Kidney capillary endothelial cell (primary cell): ENCODE results near the gene RNF220.
"Not testable (repeated sequence)": the region's sequence is repeated elsewhere in the genome, so short reads cannot be mapped to it uniquely, and the experiment has no call there.

Experiments
- DNase-seq: peaks from one replicate; pipeline ENCODE4 v3.0.0-alpha.2; 2018; ENCODE audit warnings: low spot score

The RNF220 gene

DNA sequence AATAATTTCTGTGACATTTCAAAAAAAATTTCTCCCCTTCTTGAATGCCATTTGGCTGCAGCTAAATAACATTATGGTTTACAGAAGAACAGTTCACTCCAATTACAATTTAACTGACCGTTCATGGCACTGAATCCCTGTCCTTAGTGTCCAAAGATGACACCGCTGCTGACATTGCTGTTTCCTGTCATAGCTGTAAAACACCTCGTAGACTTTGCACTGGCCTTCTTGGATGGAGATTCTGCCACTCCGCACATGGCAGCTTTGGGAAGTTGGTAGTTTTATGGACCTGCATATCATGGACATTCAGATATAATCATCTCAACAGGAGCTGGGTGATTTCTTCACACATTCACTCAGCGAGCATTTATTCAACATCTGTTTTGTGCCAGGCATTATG, 274.4 kb downstream of the RNF220 start:
- DNase-seq = no peak

DNA sequence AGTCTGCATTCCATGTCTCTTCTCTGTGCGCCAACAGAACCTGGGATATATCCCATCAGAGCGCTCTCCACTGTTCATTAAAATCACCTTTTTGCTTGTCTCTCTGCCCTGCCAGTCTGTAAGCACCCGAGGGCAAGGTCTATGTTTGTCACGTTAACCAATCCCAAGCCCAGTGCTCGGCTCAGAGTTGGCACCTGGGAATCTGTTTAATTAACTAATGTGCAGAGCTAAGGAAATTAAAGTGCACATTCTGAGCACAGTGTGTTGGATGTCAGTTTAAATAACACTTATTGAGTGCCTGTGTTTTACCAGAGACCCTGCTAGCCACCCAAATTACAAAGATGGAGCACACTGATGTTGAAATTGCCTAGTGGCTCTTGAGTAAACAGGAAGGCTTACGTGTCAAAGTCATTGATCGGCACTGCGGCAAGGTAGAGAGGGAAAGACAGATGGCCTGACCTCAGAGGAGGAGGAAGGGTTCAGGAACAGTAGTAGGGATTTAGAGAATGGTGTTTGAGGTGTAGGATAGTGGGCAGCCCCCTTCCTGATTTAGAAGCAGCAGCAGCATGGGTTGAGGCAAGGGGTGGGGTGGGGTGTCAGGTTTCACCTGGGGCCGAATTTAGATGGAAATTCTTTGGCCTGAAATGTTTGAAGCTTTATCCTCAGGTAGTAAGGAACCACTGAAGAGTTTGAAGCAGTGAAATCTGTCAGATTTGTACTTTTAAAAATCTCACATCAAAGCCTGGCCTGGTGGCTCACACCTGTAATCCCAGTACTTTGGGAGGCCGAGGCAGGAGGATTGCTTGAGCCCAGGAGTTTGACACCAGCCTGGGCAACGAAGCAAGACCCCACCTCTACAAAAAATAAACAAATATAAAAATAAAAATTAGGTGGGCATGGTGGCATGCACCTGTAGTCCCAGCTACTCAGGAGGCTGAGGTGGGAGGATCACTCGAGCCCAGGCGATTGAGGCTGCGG, 277.1 kb downstream of the RNF220 start:
- DNase-seq = no peak

DNA sequence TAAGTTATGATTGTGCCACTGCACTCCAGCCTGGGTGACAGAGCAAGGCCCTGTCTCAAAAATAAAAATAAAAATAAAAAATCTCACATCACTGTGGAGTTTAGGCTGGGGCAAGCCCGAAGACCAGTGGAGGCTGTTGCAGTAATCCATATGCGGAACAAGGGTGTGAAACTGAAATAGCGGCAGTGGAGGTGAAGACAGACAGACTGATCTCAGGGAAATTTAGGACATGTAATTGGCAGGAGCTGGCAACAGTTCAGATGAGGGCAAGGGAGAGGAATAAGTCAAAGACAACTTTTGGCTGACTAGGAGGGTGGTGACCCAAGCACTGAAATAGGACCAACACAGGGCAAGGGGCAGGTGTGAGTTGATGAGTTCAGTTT, 277.8 kb downstream of the RNF220 start:
- DNase-seq = no peak

DNA sequence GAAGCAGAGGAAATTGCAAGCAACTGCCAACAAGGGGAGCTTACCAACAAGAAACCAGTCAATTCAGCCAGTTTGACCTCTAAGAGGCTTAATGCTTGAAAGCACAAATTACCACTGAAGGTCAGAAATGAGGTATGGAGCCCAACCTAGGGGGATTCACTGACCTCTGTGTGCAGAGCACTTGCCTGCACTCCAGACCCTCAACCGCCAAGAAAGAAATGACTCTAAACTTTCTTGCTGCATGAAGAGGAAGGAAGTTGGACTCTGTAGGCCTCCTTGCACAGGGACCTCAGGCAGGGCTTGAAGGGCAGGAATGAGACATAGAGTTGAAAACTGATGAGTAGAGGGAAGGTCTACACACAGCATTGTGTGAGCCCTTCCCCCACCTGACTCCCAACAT, 279.5 kb downstream of the RNF220 start:
- no peak for DNase-seq

DNA sequence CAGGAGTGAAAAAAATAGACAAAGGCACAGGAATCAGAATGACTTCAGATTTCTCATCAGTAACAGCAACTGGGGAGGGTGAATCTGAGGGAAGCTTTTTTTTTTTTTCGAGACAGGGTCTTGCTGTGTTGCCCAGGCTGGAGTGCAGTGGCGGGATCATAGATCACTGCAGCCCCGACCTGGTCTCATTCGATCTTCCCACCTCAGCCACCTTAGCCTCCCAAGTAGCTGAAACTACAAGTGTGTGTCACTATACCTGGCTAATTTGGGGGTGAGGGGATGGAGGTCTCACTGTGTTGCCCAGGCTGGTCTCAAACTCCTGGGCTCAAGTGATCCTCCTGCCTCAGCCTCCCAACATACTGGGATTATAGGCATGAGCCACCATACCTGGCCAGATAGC, 280.2 kb downstream of the RNF220 start:
- DNase-seq = no peak

DNA sequence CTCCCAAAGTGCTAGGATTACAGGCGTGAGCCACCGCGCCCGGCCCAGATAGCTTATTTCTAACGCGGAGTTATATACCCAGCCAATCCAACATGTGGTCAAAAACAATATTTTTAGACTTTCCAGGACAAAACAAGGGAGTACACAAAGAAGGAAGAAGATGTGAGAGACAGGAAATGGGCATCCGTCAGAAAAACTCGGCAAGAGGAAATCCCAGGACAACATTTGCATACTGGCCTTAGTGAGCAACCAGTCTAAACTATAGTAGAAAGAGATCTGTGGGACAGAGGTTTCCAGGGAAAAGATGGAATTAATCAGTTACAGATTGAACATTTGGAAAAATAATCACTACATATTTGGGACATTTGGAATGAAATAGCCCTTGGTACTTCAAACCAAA, 280.8 kb downstream of the RNF220 start:
- no peak for DNase-seq

DNA sequence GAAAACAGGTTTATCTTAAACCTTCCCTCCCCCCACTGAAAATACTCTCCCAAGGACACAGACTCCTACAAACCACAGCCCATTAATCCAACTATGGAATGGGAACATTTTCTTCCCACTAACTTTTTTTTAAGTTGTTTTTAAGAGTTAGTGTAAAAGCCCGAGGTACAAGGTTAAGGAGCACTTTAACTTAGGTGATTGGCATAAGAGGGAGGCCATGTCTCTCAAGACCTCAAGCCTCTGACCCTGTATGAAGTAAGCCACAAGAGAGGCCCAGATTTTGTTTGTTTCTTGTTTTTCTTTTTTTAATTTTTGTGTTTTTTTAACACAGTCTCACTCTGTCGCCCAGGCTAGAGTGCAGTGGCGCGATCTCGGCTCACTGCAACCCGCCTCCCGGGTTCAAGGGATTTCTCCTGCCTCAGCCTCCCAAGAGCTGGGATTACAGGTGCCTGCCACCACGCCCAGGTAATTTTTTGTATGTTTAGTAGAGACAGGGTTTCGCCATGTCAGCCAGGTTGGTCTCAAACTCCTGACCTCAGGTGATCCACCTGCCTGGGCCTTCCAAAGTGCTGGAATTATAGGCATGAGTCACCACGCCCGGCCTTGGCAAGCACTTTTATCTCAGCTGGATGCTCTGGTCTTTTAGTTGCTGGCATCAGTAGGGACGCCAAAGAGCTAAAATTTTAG, 283.8 kb downstream of the RNF220 start:
- no peak for DNase-seq

DNA sequence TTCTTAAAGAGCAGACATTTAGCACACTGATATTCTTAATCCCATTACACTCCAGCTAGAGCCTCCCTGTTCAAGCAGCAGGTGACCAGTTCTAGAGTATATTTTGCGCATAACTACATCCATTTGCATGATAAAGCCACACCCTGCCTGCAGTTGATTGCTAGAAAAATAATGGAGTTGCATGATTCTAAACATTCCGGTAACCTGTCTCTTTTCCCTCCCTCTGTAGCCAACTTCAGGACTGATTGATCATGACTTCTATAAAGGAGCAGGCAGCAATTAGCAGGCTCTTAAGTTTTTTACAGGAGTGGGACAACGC, 284.4 kb downstream of the RNF220 start:
- no peak for DNase-seq

DNA sequence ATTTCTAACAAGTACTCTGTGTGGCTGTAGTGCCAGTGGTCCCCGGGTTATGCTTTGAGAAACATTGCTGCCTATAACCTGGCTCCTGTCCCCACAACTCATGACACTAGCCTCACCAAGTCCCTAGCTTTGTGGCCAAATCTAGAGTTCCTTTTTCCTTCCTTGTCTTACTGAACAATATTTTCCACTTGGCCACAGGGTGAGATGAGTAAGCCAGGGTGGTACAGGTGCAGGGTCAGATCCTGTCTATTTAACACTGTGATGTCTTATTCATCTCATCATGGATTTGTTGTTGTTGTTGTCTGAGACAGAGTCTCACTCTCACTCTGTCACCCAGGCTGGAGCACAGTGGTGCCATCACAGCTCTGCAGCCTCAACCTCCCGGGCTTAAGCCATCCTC, 288.1 kb downstream of the RNF220 start:
- DNase-seq = no peak

DNA sequence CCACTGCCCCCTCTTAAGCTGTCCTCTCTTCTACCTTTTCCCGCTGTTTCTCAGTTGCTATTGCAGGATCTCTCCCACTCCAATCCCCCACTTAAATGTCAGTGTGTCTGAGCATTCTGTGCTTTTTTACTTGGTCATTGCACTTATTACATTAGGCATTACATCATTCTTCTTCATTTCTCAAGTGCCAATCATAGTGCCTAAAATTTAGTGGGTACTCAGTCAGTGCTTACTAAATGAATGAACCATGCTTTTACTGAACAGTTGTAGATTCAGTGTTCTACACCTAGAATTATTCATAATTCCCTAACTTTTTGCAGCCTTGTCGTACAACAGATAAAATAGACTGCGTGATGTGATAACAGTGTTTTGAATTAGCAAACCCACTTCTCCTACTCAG, 288.8 kb downstream of the RNF220 start:
- DNase-seq = no peak

DNA sequence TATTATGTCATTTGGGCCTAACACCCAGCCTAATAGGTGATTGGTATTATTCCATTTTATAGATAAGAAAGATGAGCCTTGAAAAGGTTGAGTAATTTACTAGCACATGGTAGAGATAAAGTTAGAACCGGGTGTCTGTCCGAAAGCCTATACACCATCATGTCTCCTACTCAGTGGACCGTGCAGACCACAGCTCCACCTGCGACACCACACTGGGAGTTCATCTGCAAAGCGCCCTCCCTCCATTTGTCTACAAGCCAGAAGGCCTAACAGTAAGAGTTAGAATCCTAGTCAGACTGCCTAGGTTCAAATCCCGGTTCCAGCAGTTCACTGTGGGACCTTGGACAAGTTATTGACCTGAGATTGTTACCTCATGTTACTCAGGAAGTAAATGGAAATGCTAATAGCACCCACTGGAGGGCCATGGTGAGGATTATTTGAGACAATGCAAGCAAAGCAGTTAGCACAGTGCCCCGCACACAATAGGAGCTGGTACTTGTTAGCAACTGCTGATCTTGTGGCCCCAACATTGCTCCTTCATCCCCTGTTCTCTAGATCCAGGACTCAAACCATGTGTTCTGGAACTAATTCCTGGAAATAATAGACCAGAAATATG, 289.9 kb downstream of the RNF220 start:
- no peak for DNase-seq

DNA sequence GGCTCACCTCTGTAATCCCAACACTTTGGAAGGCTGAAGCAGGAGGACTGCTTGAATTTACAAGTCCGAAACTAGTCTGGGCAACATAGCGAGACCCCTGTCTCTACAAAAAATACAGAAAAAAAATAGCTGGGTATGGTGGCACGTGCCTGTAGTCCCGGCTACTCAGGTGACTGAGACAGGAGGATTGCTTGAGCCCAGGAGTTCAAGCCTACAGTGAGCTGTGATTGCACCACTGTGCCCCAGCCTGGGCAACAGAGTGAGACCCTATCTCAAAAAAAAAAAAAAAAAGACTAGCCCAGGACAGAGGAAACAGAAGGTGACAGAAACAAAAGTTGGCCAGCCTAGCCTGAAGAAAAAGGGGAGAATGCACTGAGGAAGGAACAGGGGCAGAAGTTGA, 290.6 kb downstream of the RNF220 start:
- no peak for DNase-seq

DNA sequence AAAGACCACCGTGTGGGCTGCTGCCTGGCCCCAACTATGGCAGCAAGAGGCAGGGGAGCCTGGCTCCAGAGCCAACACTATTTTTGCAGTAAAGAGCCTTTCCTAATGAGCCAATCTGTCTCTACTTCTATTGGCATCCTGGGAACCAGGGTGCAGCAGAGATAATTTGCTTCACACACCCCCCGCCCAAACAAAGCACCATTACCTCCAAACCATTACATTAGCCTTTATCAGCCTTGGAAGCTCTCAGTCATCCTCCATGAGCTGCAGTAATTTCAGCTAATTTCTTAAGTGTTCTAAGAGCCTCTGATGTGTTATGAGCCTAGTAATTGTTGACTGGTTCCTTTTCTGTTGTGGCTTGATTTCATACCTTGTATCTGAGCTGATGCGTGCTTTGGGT, 291.0 kb downstream of the RNF220 start:
- no peak for DNase-seq

DNA sequence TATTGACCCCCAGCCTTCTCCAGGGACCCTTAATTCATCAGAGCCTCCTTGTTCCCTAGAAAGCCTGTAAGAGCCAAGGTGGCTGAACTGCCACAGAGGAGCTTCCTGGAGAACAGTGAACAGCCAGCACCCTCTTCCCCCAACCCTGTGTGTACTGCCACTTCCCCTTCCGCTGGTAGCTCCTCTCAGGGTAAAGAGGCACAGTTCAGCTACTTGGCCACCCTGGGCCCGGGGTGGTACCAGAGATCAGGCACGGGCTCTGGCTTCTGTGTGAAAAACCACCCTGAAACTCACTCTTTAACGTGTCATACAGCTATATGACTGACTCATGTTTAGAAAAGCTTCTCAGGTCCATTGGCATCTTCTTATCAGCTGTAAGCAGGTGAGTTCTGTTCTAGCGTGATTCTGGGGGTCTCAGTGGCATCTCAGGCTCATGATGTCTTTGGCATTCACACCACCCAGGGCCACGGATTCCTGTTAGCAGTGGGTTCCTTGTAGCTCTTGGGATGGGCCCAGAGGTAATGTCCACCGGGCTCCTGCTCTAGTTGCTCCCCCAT, 291.8 kb downstream of the RNF220 start:
- DNase-seq = no peak

DNA sequence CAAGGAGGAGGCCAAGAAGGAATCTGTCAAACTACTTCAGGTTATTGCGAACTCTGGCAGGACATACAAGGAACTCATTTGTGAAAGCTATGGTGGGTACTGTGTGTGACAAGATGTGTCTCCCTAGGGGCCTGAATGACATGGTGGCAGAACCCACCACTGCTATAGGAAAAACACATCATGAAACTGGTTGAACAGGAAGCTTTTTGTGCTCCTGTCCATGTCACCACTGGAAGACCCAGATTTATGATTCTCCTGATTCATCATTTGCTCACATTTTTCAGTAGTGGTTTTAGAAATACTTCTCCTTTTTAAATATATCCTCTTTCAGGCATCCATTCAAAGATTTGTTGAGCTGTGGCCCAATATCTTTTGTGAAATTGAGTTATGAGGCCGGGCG, 293.1 kb downstream of the RNF220 start:
- DNase-seq = no peak

DNA sequence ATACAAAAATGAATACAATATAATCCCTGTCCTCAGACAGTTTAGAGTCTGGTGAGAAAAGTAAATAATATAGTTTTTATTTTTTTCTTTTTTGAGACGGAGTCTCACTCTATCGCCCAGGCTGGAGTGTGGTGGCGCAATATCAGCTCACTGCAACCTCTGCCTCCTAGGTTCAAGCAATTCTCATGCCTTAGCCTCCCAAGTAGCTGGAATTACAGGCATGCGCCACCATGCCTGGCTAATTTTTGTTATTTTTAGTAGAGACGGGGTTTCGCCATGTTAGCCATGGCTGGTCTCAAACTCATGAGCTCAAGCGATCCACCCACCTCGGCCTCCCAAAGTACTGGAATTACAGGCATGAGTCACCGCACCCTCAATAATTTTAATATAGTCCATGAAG, 294.3 kb downstream of the RNF220 start:
- not testable (repeated sequence) for DNase-seq

DNA sequence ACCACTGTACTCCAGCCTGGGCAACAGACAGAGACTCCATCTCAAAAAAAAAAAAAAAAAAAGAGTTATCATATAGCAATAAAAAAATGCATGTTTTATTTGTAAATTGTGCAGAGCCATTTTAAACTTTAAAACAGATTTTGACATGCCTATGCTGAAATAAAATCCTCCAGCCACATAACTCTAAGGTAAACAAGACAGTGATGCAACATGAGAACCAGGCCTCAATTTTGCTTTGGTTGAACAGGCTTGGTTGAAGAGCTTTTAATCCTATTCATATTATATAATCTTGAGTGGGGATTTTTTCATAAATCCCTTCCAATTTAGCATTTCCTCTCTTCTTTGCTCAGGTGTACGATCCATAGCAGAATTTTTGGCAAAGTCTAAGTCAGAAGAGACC, 295.5 kb downstream of the RNF220 start:
- DNase-seq = no peak

DNA sequence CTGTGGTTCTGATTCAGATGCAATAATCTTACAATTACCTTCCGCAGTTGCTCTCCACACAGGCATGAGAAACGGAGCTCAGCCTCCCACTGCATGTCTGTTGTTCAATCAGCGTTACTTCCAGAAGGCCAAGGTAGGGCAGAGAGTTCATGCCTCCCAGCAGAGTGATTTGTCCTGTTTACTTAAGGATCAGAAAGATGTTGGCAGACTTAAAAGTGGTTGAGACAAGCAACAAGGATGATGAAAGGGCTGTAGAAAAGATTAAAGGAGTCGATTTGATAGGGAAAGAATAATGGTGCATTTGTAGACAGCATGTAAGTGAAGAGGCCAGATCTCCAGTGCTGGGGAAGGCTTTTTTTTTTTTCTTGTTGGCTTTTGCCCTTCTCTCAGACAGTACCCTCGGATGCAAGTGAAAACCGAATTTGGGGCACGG, 296.1 kb downstream of the RNF220 start:
- no peak for DNase-seq
